ENCODE results near the gene LARGE2. TPM values are rescaled to one million over a fixed set of nuclear protein-coding genes. Genes with fewer than 3 reads are reported as not detected.

LARGE2 gene
- total RNA-seq, 6 experiments from 2014 or later, result not detected

DNA sequence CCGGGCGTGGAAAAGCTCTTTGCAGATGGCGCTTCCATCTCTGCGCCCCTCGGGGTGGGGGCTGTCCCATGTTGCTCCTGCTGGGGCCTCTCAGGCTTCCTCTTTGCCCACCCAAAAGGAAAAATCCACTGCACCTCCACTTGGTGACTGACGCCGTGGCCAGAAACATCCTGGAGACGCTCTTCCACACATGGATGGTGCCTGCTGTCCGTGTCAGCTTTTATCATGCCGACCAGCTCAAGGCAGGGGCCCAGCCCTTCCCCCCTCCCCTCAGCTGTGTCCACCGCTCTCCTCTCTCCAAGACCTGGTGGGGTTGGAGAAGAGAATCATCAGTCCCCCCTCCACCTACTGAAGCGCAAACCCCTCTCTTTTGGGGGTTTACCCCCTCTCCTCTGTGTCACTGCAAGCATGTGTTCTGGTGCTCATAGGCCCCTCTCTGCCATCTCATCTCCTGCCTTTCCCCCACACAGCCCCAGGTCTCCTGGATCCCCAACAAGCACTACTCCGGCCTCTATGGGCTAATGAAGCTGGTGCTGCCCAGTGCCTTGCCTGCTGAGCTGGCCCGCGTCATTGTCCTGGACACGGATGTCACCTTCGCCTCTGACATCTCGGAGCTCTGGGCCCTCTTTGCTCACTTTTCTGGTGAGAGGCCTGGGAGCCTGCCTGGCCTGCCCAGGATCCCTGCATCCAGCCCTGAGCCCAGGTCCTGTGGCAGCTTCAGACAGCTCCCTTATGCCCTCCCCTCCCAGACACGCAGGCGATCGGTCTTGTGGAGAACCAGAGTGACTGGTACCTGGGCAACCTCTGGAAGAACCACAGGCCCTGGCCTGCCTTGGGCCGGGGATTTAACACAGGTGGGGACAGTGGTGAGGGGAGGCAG is 1.8 kb downstream of the LARGE2 start:
- Mint-ChIP-seq H3K27me3 (ENCODE audit: insufficient read depth) (peaks cover 34% of the 10 kb centered on the region), H3K9me3 (no peaks in the 10 kb centered on the region), H3K4me1 (ENCODE audit: low read depth) (no peaks in the 10 kb centered on the region), H3K27ac (no peak overlapping the region), H3K4me3 (no peak overlapping the region), H3K36me3 (ENCODE audit: low read depth) (no peaks in the 10 kb centered on the region)
- DNase-seq, result no peak
- TF ChIP-seq, protein P1, sequence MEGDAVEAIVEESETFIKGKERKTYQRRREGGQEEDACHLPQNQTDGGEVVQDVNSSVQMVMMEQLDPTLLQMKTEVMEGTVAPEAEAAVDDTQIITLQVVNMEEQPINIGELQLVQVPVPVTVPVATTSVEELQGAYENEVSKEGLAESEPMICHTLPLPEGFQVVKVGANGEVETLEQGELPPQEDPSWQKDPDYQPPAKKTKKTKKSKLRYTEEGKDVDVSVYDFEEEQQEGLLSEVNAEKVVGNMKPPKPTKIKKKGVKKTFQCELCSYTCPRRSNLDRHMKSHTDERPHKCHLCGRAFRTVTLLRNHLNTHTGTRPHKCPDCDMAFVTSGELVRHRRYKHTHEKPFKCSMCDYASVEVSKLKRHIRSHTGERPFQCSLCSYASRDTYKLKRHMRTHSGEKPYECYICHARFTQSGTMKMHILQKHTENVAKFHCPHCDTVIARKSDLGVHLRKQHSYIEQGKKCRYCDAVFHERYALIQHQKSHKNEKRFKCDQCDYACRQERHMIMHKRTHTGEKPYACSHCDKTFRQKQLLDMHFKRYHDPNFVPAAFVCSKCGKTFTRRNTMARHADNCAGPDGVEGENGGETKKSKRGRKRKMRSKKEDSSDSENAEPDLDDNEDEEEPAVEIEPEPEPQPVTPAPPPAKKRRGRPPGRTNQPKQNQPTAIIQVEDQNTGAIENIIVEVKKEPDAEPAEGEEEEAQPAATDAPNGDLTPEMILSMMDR (IDR thresholded peaks at IDR 0.05), result no peak

DNA sequence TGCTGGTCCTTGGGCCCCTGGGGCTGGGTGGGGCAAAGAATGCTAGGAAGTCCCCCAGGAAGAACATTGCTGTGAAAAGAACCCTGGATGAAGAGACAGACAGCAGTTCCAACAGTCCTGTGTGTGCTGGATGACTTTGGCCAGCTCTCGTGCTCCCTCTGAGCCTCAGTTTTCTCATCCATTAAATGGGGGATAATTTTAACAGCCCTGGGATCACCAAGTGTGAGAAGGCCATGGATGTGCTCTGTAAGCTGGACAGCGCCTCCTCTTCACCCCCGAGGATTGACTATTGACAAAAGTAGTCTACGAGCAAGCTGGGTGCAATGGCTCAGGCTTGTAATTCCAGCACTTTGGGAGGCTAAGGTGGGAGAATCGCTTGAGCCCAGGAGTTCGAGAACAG is 2.5 kb downstream of the LARGE2 start:
- no peaks in the 10 kb centered on the region for H3K9me3 Mint-ChIP-seq
- no peak overlapping the region for H3K27ac Mint-ChIP-seq
- no peak for DNase-seq
- TF ChIP-seq, protein P1 (IDR thresholded peaks at IDR 0.05), result no peak
- peaks cover 5% of the 10 kb centered on the region for H3K4me1 Mint-ChIP-seq (ENCODE audit: low read depth)
- no peaks in the 10 kb centered on the region for H3K36me3 Mint-ChIP-seq (ENCODE audit: low read depth)
- H3K27me3 Mint-ChIP-seq (ENCODE audit: insufficient read depth), result peaks cover 34% of the 10 kb centered on the region
- no peak overlapping the region for H3K4me3 Mint-ChIP-seq

DNA sequence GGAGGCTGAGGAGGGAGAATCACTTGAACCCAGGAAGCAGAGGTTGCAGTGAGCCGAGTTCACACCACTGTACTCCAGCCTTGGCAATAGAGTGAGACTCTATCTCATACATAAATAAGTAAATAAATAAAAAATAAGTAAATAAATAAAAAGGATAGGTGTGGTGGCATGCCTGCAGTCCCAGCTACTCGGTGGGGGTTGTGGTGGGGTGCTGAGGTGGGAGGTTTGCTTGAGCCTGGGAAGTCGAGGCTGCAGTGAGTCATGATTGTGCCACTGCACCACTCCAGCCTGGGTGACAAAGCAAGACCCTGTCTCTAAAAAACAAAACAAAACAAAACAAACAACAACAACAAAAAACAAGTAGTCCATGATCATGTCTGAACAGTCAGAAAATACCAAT is 3.1 kb downstream of the LARGE2 start:
- Mint-ChIP-seq H3K27ac (no peak overlapping the region), H3K9me3 (no peaks in the 10 kb centered on the region), H3K27me3 (ENCODE audit: insufficient read depth) (peaks cover 33% of the 10 kb centered on the region), H3K4me1 (ENCODE audit: low read depth) (peaks cover 9% of the 10 kb centered on the region), H3K4me3 (no peak overlapping the region), H3K36me3 (ENCODE audit: low read depth) (no peaks in the 10 kb centered on the region)
- no peak for DNase-seq
- TF ChIP-seq, protein P1 (IDR thresholded peaks at IDR 0.05), result no peak

DNA sequence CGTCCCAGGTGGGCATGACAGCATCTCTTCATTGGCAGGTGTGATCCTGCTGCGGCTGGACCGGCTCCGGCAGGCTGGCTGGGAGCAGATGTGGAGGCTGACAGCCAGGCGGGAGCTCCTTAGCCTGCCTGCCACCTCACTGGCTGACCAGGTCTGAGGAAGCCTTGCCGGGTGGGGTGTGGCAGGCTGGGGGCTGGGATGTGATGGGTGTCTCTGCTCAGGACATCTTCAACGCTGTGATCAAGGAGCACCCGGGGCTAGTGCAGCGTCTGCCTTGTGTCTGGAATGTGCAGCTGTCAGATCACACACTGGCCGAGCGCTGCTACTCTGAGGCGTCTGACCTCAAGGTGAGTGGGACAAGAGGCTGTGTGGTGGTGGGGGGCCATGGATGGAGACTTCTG is 3.5 kb downstream of the LARGE2 start:
- peaks cover 30% of the 10 kb centered on the region for H3K27me3 Mint-ChIP-seq (ENCODE audit: insufficient read depth)
- H3K9me3 Mint-ChIP-seq, result no peaks in the 10 kb centered on the region
- DNase-seq, result no peak
- H3K4me1 Mint-ChIP-seq (ENCODE audit: low read depth), result peaks cover 9% of the 10 kb centered on the region
- TF ChIP-seq, protein P1 (IDR thresholded peaks at IDR 0.05), result no peak
- H3K4me3 Mint-ChIP-seq, result no peak overlapping the region
- no peaks in the 10 kb centered on the region for H3K36me3 Mint-ChIP-seq (ENCODE audit: low read depth)
- no peak overlapping the region for H3K27ac Mint-ChIP-seq

DNA sequence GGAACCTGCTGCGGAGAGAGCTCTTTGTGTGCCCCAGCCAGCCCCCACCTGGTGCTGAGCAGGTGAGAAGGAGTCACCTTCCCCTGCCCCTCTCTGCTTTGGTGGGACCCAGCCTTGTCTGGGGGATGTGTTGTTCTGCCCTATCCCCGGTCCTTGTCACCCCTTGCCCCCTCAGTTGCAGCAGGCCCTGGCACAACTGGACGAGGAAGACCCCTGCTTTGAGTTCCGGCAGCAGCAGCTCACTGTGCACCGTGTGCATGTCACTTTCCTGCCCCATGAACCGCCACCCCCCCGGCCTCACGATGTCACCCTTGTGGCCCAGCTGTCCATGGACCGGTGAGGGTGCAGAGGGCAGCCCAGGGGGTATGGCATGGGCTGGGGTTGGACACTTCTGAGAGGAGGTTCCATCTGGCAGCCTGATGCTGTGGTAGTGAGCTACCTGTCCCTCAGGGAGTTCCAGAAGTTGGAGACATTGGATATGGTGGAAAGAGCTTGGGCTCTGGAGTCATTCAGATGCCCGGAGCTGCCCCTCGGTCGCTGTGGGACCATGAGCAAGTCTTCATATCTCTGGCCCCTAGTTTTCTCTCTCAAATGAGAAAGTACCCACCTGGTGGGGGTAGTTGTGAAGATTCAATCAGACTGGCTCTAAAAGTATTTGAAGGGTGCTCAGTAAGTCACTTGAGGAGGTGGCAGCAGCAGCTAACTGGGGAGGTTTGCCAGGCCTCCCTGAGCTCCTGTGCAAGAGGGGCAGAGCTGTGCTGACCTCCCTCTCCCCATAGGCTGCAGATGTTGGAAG is 4.3 kb downstream of the LARGE2 start:
- peaks cover 23% of the 10 kb centered on the region for H3K27me3 Mint-ChIP-seq (ENCODE audit: insufficient read depth)
- H3K27ac Mint-ChIP-seq, result no peak overlapping the region
- peaks cover 9% of the 10 kb centered on the region for H3K4me1 Mint-ChIP-seq (ENCODE audit: low read depth)
- TF ChIP-seq, protein P1 (IDR thresholded peaks at IDR 0.05), result no peak
- no peak overlapping the region for H3K4me3 Mint-ChIP-seq
- DNase-seq, result no peak
- peaks cover 4% of the 10 kb centered on the region for H3K36me3 Mint-ChIP-seq (ENCODE audit: low read depth)
- H3K9me3 Mint-ChIP-seq, result no peaks in the 10 kb centered on the region
